Measurements from ENCODE around the gene CCNY. TPM values are rescaled to one million over a fixed set of nuclear protein-coding genes. Genes with fewer than 3 reads are reported as not detected.

CCNY gene
- total RNA-seq, 1 experiment from 2014 or later = 59.1 TPM

DNA sequence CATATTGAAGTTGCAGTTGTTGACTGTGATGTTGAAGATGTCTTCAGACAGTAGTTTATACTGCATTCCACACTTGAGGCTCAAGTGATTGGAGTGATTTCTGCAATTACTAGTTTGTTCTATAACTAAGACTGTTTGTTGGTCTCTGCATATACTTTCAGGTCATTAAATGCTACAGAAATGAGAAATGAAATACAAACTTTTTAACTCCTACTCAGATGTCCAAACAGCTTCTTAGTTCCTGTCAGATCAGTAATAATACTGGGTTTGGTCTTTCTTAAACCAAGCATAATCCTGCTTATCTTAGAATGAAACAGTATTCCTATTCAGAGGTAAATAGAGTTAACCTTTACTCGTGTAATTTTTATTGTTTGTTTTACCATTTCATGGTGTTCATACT, 115.9 kb downstream of the CCNY start:
- TF ChIP-seq, protein P1, sequence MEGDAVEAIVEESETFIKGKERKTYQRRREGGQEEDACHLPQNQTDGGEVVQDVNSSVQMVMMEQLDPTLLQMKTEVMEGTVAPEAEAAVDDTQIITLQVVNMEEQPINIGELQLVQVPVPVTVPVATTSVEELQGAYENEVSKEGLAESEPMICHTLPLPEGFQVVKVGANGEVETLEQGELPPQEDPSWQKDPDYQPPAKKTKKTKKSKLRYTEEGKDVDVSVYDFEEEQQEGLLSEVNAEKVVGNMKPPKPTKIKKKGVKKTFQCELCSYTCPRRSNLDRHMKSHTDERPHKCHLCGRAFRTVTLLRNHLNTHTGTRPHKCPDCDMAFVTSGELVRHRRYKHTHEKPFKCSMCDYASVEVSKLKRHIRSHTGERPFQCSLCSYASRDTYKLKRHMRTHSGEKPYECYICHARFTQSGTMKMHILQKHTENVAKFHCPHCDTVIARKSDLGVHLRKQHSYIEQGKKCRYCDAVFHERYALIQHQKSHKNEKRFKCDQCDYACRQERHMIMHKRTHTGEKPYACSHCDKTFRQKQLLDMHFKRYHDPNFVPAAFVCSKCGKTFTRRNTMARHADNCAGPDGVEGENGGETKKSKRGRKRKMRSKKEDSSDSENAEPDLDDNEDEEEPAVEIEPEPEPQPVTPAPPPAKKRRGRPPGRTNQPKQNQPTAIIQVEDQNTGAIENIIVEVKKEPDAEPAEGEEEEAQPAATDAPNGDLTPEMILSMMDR (IDR thresholded peaks at IDR 0.05; ENCODE audit: unreplicated experiment) = no peak
- no TSS peak for BruUV-seq (replicated peaks)
- intact Hi-C loops (cut with micrococcal nuclease; ENCODE audit: unreplicated experiment) = no loop called here
- Mint-ChIP-seq H3K27me3 (ENCODE audit: unreplicated experiment) (no peaks in the 10 kb centered on the region), H3K27ac (ENCODE audit: unreplicated experiment) (no peak overlapping the region), H3K36me3 (ENCODE audit: insufficient read depth, unreplicated experiment) (peaks cover 9% of the 10 kb centered on the region), H3K4me1 (ENCODE audit: low read depth, unreplicated experiment) (peaks cover 32% of the 10 kb centered on the region), H3K9me3 (ENCODE audit: low read depth, unreplicated experiment) (no peaks in the 10 kb centered on the region), H3K4me3 (ENCODE audit: low read depth, unreplicated experiment) (no peak overlapping the region)
- CTCF ChIA-PET = interaction anchor here (0.6 kb wide), 1 partner anchor 186 kb away, joined by 6 read pairs; no protein-coding TSS in a partner anchor
- DNase-seq = no peak

DNA sequence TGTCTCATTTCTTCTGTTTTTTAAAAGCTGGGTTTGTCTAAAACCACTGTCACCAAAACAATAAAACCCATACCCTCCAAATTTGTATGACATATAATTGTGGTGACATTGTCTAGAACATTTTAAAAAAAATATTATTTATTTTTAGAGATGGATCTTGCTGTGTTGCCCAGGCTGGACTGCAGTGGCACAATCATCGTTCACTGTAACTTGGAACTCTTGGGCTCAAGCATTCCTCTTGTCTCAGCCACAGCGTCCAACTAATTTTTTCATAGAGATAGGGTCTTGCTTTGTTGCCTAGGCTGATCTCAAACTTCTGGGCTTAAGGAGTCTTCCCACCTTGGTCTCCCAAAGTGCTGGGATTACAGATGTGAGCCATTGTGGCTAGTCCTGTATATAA, 116.5 kb downstream of the CCNY start:
- BruUV-seq (replicated peaks) = no TSS peak
- H3K27me3 Mint-ChIP-seq (ENCODE audit: unreplicated experiment) = no peaks in the 10 kb centered on the region
- H3K4me1 Mint-ChIP-seq (ENCODE audit: low read depth, unreplicated experiment) = peaks cover 29% of the 10 kb centered on the region
- intact Hi-C loops (cut with micrococcal nuclease; ENCODE audit: unreplicated experiment) = no loop called here
- no peak overlapping the region for H3K27ac Mint-ChIP-seq (ENCODE audit: unreplicated experiment)
- H3K36me3 Mint-ChIP-seq (ENCODE audit: insufficient read depth, unreplicated experiment) = peaks cover 9% of the 10 kb centered on the region
- no peaks in the 10 kb centered on the region for H3K9me3 Mint-ChIP-seq (ENCODE audit: low read depth, unreplicated experiment)
- H3K4me3 Mint-ChIP-seq (ENCODE audit: low read depth, unreplicated experiment) = no peak overlapping the region
- no peak for DNase-seq
- CTCF ChIA-PET = interaction anchor here (0.6 kb wide), 1 partner anchor 185 kb away, joined by 6 read pairs; no protein-coding TSS in a partner anchor
- TF ChIP-seq, protein P1 (IDR thresholded peaks at IDR 0.05; ENCODE audit: unreplicated experiment) = no peak

DNA sequence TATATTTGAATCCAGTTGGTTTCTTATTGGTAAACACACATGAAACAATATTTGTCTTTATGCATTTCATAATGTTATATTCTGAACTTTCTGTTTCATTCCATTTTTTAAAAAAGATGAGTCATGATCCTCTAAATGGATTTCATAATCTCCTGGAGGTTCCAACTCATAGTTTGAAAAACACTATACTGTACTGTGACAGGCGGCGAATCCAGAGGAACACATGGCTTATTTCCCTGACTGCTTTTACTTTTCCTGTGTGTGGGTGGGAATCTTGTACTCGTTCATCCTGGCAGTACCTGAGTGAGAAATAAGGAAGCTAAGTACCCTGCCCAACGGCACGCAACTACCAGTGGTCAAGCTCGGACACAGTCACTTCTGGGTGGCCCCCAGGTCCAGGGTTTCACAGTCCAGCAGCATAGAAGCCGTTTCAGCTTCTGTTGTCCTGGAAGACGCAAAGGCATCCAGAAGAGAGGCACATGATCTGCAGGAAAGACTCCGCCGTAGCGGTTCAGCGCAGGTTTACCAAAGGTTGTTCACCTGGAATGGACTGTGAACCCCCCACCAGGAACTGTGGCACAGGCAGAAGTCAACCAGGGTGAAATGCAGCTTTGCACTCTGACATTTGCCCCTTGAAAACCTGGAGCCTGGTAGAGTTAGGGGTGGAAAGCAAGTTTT, 117.7 kb downstream of the CCNY start:
- Mint-ChIP-seq H3K4me3 (ENCODE audit: low read depth, unreplicated experiment) (no peak overlapping the region), H3K4me1 (ENCODE audit: low read depth, unreplicated experiment) (peaks cover 18% of the 10 kb centered on the region), H3K27ac (ENCODE audit: unreplicated experiment) (no peak overlapping the region), H3K27me3 (ENCODE audit: unreplicated experiment) (no peaks in the 10 kb centered on the region), H3K9me3 (ENCODE audit: low read depth, unreplicated experiment) (no peaks in the 10 kb centered on the region), H3K36me3 (ENCODE audit: insufficient read depth, unreplicated experiment) (peaks cover 5% of the 10 kb centered on the region)
- CTCF ChIA-PET = no interaction called here
- DNase-seq = no peak
- no TSS peak for BruUV-seq (replicated peaks)
- TF ChIP-seq, protein P1 (IDR thresholded peaks at IDR 0.05; ENCODE audit: unreplicated experiment) = no peak
- intact Hi-C loops (cut with micrococcal nuclease; ENCODE audit: unreplicated experiment) = no loop called here

DNA sequence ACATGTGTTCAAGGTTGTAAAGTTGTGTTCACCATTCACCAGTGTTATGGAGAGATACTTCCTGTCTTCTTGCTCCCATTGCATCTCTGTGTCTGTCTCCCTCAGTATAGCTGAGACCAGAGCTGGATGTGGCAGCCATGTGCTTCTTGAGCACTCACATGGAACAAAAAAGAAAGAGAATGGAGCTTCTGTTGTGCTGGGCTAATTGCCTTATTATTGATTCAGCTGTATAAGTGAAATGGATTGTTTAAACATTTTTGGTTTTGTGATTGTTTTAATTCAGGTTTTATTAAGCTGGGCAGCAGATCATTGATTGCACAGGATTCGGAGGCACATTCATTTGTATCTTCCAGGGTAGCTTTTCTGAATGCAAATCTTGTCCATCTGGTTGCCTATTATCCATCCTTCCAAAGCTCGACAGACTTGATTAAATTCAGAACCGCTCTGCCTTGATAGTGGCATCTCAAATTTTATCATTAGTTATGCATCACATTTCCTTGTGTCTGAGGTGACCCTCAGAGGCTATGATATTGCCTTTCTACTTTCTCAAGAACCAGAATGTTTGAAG, 119.9 kb downstream of the CCNY start:
- BruUV-seq (replicated peaks) = no TSS peak
- H3K9me3 Mint-ChIP-seq (ENCODE audit: low read depth, unreplicated experiment) = no peaks in the 10 kb centered on the region
- no peak overlapping the region for H3K4me3 Mint-ChIP-seq (ENCODE audit: low read depth, unreplicated experiment)
- H3K27me3 Mint-ChIP-seq (ENCODE audit: unreplicated experiment) = no peaks in the 10 kb centered on the region
- no peak for DNase-seq
- TF ChIP-seq, protein P1 (IDR thresholded peaks at IDR 0.05; ENCODE audit: unreplicated experiment) = no peak
- intact Hi-C loops (cut with micrococcal nuclease; ENCODE audit: unreplicated experiment) = no loop called here
- H3K36me3 Mint-ChIP-seq (ENCODE audit: insufficient read depth, unreplicated experiment) = peaks cover 3% of the 10 kb centered on the region
- CTCF ChIA-PET = no interaction called here
- peaks cover 19% of the 10 kb centered on the region for H3K4me1 Mint-ChIP-seq (ENCODE audit: low read depth, unreplicated experiment)
- H3K27ac Mint-ChIP-seq (ENCODE audit: unreplicated experiment) = no peak overlapping the region

Data from Calu3 (cell line).